ENCODE data around the gene NPTXR. TPM values are rescaled to one million over a fixed set of nuclear protein-coding genes. Genes with fewer than 3 reads are reported as not detected.
"Not testable (repeated sequence)": the region's sequence is repeated elsewhere in the genome, so short reads cannot be mapped to it uniquely, and the experiment has no call there.

Gene NPTXR
- polyA plus RNA-seq, 12 donors = 4.1 to 10.0 (median 5.0) TPM; not detected in 1

- DNase-seq = not testable (repeated sequence)
These were observed 10.6 kb upstream of the NPTXR start for GRCh38 chr22:38854476-38854875.

DNA sequence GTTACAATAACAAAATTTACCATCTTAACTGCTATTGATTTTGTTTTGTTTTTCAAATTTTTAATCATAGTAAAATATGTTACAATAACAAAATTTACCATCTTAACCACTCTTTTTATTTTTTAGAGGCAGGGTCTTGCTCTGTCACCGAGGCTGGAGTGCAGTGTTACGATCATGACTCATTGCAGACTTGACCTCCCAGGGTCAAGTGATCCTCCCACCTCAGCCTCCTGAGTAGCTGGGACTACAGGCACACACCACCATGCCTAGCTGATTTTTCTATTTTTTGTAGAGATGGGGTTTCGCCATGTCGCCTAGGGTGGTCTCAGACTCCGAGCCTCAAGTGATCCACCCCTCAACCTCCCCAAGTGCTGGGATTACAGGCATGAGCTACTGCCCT is 10.1 kb upstream of the NPTXR start:
- DNase-seq = not testable (repeated sequence)

GRCh38 chr22:38853196-38853651 is 9.4 kb upstream of the NPTXR start:
- DNase-seq = no peak

GRCh38 chr22:38852522-38852921 is 8.7 kb upstream of the NPTXR start:
- DNase-seq = no peak

- DNase-seq = no peak
These were observed 7.4 kb upstream of the NPTXR start for GRCh38 chr22:38850941-38851849.

- no peak for DNase-seq
These were observed 6.6 kb upstream of the NPTXR start for GRCh38 chr22:38850399-38850798.

DNA sequence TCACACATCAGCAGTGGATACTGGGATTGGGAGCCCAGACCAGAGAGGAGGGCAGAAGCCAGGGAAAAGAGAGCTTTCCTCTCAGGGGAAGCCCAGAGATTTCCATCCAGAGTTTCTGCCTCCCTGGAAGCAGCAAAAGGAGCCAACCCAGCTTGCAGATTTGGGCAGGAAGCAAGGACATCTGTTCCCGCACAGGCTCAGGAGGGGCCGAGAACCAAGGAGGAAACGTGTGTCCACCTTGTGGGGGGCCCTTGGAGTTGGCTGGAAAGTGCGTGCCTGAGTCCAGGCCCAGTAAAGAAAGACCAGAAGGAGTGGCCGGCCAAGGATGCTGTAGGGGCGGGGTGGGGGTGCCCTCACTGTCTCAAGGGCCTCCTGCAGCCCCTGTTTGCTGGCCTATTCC is 6.0 kb upstream of the NPTXR start:
- DNase-seq = peak; percentile 25

DNA sequence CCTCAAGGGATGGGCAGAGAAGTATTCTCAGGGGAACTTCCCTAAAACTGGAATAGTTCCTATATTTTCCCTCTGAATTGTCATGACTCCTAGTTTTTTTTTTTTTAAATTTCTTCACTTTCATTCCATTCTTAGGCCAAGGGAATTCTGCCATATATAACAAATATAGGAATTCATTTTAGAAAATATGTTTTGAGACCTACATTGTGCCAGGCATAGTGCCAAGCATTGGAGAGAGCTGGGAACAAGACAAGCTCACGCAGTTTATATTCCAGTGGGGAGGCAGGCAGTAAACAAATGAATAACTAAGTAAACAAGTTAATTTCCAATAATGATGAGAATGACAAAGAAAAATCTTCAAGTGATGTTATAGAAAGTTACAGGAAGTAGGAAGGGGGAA is 2.6 kb upstream of the NPTXR start:
- DNase-seq = no peak

GRCh38 chr22:38845004-38845740 is 1.3 kb upstream of the NPTXR start:
- DNase-seq = no peak

DNA sequence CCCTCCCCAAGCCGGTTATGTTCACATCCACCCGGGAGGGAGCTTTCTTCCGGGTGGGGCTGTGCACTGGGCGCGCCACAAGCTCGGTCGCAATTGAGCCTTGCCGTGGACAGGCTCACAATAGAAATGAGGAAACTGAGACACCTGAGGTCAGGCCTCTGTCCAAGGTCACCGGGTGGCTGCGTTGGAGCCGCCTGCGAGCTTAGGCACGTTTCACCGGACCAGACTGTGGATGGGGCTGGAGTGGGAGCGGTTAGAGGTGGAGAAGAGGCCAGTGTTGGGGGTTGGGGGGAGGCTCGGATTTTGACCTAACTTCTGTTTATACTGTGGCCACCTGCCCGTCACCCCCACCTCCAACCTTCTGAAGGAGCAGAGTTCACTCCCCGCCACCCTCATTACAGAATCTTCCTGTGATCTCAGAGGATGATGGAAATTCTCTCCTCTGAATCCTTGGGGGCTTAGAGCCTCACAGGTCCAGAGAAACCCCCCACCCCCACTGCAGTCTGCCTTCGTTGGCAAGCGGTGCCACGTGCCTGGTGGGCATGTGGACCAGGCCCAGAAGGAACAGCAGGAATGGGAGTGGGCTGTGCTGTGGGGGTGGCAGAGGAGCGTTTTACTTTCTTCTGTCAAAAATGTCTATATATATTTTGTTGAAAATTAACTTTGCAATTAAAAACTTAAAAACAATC is 631 bp upstream of the NPTXR start:
- DNase-seq = no peak

DNA sequence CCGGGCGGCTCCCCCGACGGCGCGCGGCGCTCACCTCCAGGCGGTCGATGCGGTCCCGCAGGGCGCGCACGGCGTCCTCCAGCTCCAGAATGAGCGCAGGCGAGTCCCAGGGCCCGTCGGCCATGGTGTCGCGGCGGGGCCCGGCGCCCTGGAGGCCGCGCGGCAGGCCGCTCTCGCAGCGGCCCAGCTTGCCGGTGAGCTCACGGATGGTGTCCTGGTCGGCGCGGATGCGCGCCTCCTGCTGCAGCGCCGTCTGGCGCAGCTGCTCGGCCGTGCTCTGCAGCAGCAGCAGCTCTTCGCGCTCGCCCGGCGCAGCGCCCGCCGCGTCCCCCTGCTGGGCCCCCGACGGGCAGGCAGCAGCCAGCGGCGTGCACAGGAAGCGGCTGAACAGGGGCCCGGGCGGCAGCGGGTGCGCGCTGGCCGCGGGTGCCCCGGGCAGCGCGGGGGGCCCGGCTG is 599 bp downstream of the NPTXR start:
- peak; percentile 76 for DNase-seq

DNA sequence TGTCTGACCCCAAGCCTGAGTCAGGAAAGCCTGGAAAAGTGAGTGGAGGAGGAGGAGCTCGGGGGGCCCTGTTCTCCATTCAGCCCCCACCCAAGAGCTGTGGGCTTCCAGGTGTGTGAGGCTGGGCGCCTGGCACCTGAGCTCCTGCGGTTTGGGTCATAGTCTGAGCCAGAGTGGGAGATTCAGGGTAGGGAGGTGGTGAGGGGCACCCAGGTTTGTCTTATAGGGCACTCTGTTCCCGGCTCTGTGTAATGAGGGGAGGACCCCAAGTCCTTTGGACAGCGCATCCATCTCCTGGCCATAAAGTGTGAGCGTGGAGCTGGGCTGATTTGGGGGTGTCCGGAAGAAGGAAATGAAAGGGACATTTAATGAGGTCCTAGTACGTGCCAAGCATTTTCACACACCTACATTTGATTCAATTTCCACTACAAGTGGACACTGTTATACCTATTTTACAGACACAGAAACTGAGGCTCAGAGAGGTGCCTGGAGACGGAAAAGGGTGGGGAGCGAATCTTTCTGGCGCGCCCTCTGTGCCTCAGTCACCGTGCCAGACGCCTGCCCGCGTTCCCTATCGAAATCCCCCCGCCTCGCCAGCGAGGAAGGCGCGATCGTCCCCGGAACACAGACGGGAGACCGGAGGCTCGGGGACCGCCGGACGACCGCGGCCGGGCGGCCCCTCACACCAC is 1.2 kb downstream of the NPTXR start:
- no peak for DNase-seq

DNA sequence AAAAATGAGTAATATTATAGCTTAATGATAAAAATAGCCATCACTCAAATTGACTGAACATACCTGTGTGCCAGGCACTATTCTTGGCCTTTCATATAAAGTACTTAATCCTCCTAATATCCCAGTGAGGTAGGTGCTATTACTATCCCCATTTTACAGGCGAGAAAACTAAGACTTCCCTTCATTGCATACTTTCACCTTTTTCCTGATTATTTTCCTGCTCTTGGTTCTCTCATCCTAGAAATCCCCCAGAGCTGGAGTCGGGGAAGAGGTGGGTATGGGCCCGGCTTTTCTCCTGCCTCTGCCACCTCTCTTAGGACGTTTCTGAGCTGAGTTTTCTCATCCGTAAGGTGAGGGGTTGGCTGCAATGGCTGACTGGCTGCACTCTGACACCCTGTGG is 2.2 kb downstream of the NPTXR start:
- DNase-seq = no peak

DNA sequence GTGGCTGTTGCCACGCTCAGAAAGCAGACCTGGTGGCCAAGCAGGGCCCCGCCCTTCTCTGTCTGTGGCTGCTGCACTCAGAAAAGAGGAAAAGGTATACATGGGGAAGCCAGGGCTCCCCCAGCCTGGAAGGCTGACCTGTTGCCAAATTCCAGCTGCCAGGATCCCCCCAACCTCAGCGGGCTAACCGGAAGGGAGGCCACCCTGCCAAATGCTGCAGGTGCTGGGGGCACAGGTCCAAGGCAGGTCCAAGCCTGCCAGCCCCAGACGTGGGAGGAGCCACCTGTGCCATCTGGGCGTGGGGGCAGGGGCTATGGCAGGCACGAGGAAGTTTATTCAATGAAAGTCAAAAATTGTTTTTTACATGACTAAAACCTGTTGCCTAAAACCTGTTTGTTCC is 2.6 kb downstream of the NPTXR start:
- DNase-seq = no peak

DNA sequence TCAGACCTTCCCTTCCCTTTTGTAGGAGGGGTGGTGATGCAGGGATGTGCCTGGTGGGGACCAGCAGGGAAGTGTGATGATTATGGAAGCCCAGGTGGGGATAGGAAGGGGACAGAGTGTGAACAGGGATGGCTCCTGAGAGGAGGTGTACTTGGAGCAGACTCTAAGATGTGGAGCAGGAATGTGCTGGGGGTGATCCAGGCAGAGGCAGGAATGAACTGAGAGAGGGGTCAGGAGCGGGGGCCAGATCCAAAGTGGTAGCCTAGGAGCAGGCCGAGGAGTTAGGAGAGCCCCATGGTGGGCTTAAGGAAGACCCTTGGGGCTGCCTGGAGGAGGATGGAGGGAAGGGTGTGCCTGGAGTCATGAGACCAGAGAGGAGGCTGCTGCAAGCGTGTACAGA is 3.7 kb downstream of the NPTXR start:
- no peak for DNase-seq

DNA sequence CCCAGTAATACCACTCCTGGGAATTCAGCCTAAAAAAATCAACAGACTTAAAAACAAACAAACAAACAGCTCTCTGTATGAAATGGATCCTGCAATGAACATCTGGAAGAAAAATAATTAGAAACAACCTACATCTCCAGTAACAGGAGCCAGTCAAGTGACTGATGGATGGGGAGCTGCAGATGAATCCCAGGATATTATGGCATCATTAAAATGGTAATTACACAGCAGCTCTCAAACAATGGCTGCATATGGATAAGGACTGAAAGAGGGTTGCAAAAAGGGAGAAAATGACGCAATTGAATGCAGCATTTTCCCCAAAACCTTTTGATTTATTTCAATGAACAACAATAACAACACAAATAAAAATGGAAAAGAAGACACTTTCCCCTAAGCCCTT is 4.1 kb downstream of the NPTXR start:
- no peak for DNase-seq

GRCh38 chr22:38837414-38837928 is 6.4 kb downstream of the NPTXR start:
- DNase-seq = no peak

GRCh38 chr22:38835888-38836301 is 7.9 kb downstream of the NPTXR start:
- DNase-seq = no peak

- DNase-seq = no peak
These were observed 8.8 kb downstream of the NPTXR start for GRCh38 chr22:38834991-38835390.

DNA sequence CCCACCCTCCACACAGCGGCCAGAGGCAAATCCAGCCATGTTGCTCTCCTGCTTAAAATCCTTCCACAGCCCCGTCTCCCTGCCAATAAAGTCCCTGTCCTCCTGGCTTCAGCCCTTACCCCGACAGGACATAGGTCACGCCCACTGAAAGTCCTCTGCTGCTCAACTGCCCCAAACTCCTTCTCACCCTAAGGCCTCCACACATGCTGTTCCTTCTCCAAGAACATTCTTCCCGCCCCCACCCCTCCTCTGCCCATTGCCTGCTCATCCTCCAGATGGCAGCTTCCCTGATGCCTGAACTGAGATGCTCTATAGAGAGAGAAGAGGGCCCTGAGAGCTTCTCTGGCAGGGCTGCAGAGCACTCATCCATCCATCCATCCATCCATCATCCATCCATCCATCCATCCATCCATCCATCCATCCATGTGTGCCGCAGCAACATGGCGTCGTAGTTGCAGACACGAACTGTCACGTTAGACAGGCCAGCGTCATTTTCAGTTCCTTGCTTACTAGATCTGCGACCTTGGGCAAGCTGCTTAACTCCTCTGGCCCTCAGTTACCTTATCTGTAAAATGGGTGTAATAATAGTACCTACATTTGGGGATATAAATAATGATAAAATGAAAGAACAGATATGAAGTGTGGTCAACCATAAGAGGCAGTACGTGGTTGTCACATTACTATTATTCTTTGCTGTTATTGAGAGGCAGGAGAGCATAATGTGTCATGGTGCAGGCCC is 9.4 kb downstream of the NPTXR start:
- DNase-seq = no peak

- DNase-seq = no peak
These were observed 10.8 kb downstream of the NPTXR start for GRCh38 chr22:38833061-38833460.

Measured in muscle of arm (tissue), 12 donors.